Thymus (tissue), 11 donors: Measurements from ENCODE around the gene TMSB4X. TPM values are rescaled to one million over a fixed set of nuclear protein-coding genes. Genes with fewer than 3 reads are reported as not detected.

Source experiments
- DNase-seq, 9 donors: peaks; one replicate each; pipeline ENCODE4 v3.0.0-alpha.2; 2013; ENCODE audit warnings: low spot score in 9 of 9, low read depth in 6 of 9, missing footprints in 1 of 9
- H3K27ac ChIP-seq, 2 donors: one replicate each; pipeline ENCODE4 v1.5.1; 2013; ENCODE audit warnings: control low read depth in 1 of 2, low read depth in 1 of 2, low read length in 1 of 2, mild to moderate bottlenecking in 1 of 2, moderate library complexity in 1 of 2
- H3K27me3 ChIP-seq, 2 donors: one replicate each; pipeline ENCODE4 v1.5.1; 2013; ENCODE audit warnings: low read length in 1 of 2; ENCODE audit not compliant: control insufficient read depth in 2 of 2, insufficient read depth in 1 of 2
- H3K36me3 ChIP-seq, 2 donors: one replicate each; pipeline ENCODE4 v1.5.1; 2013; ENCODE audit warnings: low read length in 1 of 2, mild to moderate bottlenecking in 1 of 2, moderate library complexity in 1 of 2; ENCODE audit not compliant: control insufficient read depth in 2 of 2, insufficient read depth in 2 of 2
- H3K4me1 ChIP-seq, 2 donors: one replicate each; pipeline ENCODE4 v1.5.1; 2013; ENCODE audit warnings: low read length in 2 of 2; ENCODE audit not compliant: control insufficient read depth in 2 of 2, insufficient read depth in 2 of 2
- H3K4me3 ChIP-seq, 2 donors: one replicate each; pipeline ENCODE4 v1.5.1; 2013; ENCODE audit warnings: low read length in 2 of 2, control low read depth in 1 of 2, mild to moderate bottlenecking in 1 of 2
- H3K9me3 ChIP-seq, 2 donors: one replicate each; pipeline ENCODE4 v1.5.1; 2013; ENCODE audit warnings: low read length in 1 of 2, mild to moderate bottlenecking in 1 of 2; ENCODE audit not compliant: control insufficient read depth in 2 of 2, insufficient read depth in 1 of 2
- WGBS: extraction: QIAGEN DNeasy Blood & Tissue Kit; methylation state at CpG from one replicate; pipeline ENCODE4 v1.1.7; 2013; 5-methylcytosine and 5-hydroxymethylcytosine counted together
- polyA plus RNA-seq: library from polyadenylated mRNA; stranded (reverse); fragments of 200-250 nt; gene quantifications from one replicate; pipeline ENCODE4 v1.2.3, GENCODE V29; 2013
- total RNA-seq: library from RNA; stranded (reverse); fragments of 120-200 nt; gene quantifications from one replicate; pipeline ENCODE4 v1.2.4, GENCODE V29; 2013
- donor health status: healthy.

Gene TMSB4X
- total and polyA plus RNA-seq, 2 donors, result 7,715 to 12,473 TPM

DNA sequence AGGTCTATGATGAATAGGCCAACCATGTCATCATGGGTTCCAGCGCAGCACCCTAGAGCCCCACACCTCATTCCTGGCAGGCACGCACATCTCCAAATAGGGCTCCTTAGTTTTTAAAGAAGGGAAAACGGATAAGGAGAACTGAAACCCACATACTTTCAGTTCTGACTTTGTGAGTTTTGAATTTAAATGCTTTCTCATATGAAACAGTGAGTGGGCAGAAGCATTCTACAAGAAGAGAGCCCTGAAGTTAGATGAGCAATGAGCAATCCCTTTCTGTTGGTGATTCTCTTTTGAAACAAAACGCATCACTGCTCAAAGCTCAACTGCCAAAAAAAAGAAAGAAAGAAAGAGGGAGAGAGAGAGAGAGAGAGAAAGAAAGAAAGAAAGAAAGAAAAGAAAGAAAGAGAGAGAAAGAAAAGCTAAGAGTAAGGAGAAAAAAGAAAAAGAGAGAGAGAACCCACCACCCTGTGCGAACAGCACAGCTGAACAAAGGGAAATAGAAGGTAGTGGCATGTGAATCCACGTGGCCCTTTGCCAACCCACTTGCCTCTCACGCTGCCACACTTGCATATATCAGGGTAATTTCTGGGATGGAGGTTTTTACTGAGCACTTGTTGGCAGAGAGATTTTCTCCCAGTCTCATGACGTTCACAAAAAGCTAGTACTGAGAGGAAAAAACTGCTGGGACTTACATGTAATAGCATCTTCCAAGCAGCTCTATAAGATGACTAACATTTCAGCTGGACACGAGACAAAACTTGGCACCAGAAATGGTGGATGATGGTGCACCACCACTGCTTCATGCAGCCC lies 31.0 kb downstream of the TMSB4X start:
- H3K27ac ChIP-seq, result peak overlapping the region; percentile 15 to 42

DNA sequence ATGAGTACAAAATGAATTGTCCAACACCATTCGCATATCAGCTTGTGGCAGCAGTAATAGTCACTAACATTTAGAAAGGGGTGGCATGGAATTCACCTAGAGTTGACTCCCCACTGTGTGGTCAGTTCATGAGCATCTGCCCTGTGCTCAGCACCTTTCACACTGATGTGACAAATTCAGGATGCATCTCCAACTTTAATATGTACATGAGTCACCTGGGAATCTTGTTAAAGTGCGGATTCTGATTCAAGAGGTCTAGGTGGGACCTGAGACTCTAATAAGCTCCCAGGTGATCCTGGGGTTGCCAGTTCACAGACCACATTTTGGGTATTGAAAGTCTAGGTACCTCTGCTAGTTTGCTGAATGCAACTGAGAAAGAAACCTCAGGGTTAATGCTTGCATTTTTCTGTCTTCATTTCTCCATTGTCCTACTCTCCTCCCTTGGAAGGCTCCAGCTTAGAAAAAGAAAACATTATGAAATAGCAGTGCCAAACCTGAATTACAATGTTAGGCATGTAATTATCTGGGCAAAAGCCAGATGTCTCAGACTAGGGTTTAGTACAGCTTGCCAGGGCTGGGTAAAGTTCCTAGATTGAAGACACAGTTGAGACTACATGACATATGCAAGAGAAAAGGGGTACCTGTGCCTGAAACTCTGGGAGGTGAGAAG lies 32.7 kb downstream of the TMSB4X start:
- no peaks in the 10 kb centered on the region for H3K27me3 ChIP-seq
- no peaks in the 10 kb centered on the region for H3K9me3 ChIP-seq
- H3K36me3 ChIP-seq, result no peaks in the 10 kb centered on the region
- peaks cover 2 to 14% of the 10 kb centered on the region in 2 donors for H3K4me1 ChIP-seq
- WGBS, result 99% methylated on average over 2 of the region's 2 CpGs
- no peak overlapping the region for H3K27ac ChIP-seq
- DNase-seq, result no peak
- no peak overlapping the region for H3K4me3 ChIP-seq

More for the DNA sequence above, 31.0 kb downstream of the TMSB4X start:
- Histone ChIP-seq H3K9me3 (no peaks in the 10 kb centered on the region), H3K36me3 (no peaks in the 10 kb centered on the region), H3K4me3 (no peak overlapping the region), H3K4me1 (peaks cover 2 to 22% of the 10 kb centered on the region in 2 donors), H3K27me3 (no peaks in the 10 kb centered on the region)
- DNase-seq, result no peak
- 33% methylated on average over 9 of the region's 9 CpGs for WGBS

DNA sequence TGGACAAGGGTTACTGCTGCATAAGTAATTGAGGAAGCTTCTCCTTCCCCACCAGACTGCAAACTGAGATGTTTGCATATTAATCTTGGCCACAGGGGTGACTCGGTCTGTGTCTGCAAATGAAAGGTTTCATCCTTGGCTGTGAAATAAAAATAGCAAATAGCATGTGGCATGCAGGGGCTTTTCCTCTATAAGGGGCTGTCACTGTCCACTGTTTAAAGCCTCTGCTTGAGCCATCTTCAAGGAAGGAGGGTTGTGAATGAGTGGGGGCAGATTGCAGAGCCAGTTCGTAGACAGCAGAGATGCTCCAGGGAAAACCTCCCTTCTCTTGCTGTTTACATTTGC lies 33.3 kb downstream of the TMSB4X start:
- H3K9me3 ChIP-seq, result no peaks in the 10 kb centered on the region
- peaks cover 2 to 14% of the 10 kb centered on the region in 2 donors for H3K4me1 ChIP-seq
- H3K27me3 ChIP-seq, result no peaks in the 10 kb centered on the region
- no peak overlapping the region for H3K27ac ChIP-seq
- no peak overlapping the region for H3K4me3 ChIP-seq
- WGBS, result 76% methylated on average over 2 of the region's 2 CpGs
- DNase-seq, result no peak
- H3K36me3 ChIP-seq, result no peaks in the 10 kb centered on the region

DNA sequence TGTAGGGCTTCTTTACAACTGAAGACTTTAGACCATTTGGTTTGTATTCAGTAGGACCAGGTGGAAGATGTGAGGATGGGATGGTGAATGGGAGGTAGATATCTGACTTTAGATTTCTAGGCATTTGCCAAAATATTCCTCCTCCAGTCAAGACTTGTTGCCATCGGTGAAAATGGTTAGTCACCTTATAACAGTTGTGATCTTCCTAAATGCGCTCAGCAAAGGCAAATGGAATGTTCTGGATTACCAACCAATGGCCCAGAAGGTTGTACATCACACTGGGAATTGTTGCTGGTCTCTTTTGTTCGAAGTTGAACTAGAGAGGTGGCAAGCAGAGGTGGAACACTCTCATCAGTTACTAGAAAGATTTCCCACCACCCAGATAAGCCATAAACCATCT lies 33.9 kb downstream of the TMSB4X start:
- H3K9me3 ChIP-seq, result no peaks in the 10 kb centered on the region
- 96% methylated on average over 3 of the region's 3 CpGs for WGBS
- H3K27me3 ChIP-seq, result no peaks in the 10 kb centered on the region
- H3K4me3 ChIP-seq, result no peak overlapping the region
- DNase-seq, result no peak
- H3K27ac ChIP-seq, result no peak overlapping the region
- peaks cover 2 to 20% of the 10 kb centered on the region in 2 donors for H3K4me1 ChIP-seq
- H3K36me3 ChIP-seq, result no peaks in the 10 kb centered on the region

DNA sequence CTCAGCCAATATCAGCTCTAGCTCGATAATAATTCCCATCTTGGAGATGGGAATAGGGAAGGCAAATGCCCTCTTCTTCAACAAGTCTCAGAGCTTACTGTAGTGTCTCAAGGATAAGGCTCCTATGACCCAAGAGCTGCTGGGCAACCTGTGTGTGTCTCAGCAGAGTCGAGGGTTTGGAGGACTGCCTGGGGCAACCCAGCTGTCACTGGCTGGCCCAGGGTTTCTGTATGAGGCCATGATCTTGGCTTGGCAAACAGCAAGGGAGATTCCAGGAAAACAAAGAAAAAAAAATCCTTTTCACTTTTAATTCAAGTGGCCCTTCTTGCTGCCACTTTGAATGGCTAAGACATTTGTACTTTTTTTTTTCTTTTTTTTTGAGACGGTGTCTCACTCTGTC lies 34.4 kb downstream of the TMSB4X start:
- H3K36me3 ChIP-seq, result no peaks in the 10 kb centered on the region
- H3K9me3 ChIP-seq, result no peaks in the 10 kb centered on the region
- 90% methylated on average over 3 of the region's 3 CpGs for WGBS
- no peak for DNase-seq
- H3K27ac ChIP-seq, result no peak overlapping the region
- no peaks in the 10 kb centered on the region for H3K27me3 ChIP-seq
- peaks cover 2 to 24% of the 10 kb centered on the region in 2 donors for H3K4me1 ChIP-seq
- H3K4me3 ChIP-seq, result no peak overlapping the region

DNA sequence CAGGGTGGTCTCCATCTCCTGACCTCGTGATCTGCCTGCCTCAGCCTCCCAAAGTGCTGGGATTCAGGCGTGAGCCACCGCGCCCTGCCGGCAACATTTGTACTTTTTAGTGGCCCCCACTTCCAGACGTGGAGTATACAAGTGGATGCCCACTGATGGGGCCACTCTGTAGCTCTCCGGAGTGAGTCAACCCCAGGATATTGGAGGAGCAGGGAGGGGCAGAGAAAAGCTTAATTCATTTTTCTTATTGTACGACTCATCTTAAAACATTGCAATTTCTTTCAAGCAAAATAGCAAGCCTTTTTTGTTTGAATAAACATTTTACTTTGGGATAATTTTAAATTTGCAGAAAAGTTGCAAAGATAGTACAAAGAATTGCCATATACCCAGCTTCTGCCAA lies 34.9 kb downstream of the TMSB4X start:
- Histone ChIP-seq H3K4me3 (no peak overlapping the region), H3K36me3 (no peaks in the 10 kb centered on the region), H3K27me3 (no peaks in the 10 kb centered on the region), H3K4me1 (peaks cover 2 to 25% of the 10 kb centered on the region in 2 donors), H3K27ac (no peak overlapping the region), H3K9me3 (no peaks in the 10 kb centered on the region)
- DNase-seq, result no peak
- WGBS, result 99% methylated on average over 8 of the region's 8 CpGs

DNA sequence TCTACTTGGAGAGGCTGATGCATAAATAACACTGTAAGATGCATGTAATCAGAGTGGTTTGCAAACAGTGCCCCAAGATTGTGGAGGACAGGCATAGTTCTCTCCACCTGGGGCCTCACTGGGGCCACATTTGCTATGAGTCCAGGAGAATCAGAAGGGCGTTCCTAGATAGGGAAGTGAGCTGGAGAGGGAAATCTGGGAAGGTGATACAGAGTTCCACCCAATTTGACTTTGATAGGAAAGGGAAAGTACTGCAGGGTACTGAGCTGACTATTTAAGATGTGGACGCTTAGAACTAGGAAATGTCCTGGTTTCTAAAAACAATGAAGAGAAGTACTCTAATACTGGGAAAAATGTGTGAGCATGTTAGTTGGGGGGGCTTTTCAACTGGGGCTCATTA lies 35.6 kb downstream of the TMSB4X start:
- no peaks in the 10 kb centered on the region for H3K27me3 ChIP-seq
- H3K4me1 ChIP-seq, result peaks cover 2 to 24% of the 10 kb centered on the region in 2 donors
- DNase-seq, result no peak
- H3K9me3 ChIP-seq, result no peaks in the 10 kb centered on the region
- no peak overlapping the region for H3K4me3 ChIP-seq
- H3K27ac ChIP-seq, result no peak overlapping the region
- WGBS, result 97% methylated on average over 2 of the region's 2 CpGs
- no peaks in the 10 kb centered on the region for H3K36me3 ChIP-seq

DNA sequence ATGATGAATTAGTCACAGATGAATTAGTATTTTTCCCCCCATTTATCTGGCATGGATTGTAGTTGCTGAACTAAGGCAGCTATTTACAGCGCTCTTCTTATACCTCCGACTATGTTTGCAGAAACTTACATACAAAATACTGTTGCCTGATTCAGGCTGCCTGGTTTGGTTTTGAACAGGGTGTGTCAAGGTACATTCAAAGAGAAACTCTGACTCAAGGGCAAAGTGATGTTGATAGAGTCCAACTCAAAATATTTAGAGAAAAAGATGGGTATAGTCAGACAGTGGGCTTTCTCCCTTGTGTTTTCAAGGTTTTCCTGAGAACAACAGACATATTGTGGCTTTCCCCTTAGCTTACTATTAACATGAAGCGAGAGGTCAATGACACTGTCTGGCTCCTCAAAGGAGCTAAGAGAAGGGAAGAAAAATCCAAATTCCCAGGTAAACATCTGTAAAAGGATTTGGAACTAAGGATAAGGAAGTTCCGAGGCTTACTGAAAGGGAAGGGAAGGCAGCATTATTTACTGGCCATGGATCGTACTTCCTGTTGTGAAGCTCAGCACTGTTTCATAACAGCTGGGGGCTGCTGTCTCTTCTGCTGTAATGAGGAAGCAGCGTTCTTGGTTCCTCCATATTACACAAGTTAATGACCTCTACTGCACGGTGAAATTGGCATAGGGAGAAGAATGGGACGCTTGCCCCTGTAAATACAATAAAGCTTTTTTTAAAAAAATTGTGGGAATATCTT lies 38.6 kb downstream of the TMSB4X start:
- peak in 2 of 9 donors; percentile 37 to 68 for DNase-seq

More for the DNA sequence above, 38.6 kb downstream of the TMSB4X start:
- H3K36me3 ChIP-seq, result no peaks in the 10 kb centered on the region
- peak overlapping the region; percentile 49 to 58 for H3K27ac ChIP-seq
- WGBS, result 40% methylated on average over 8 of the region's 8 CpGs
- peaks cover 0 to 17% of the 10 kb centered on the region in 2 donors for H3K4me1 ChIP-seq
- H3K4me3 ChIP-seq, result no peak overlapping the region
- H3K9me3 ChIP-seq, result no peaks in the 10 kb centered on the region
- no peaks in the 10 kb centered on the region for H3K27me3 ChIP-seq
